GM20000 (cell line): ENCODE data around the gene L3MBTL1.
A peak's percentile ranks its signal among the peaks of the same experiment; 100 is the strongest.

Experiments used
- DNase-seq: peaks from one replicate; pipeline ENCODE4 v3.0.0; 2012; ENCODE audit warnings: low spot score
- CTCF ChIP-seq: IDR thresholded peaks from 2 replicates; pipeline ENCODE4 v1.5.1; 2012; ENCODE audit warnings: mild to moderate bottlenecking, control low read depth; ENCODE audit errors: extremely low read depth, missing control alignments

The L3MBTL1 gene

GRCh38 chr20:43571310-43571709 is 63.8 kb downstream of the L3MBTL1 start:
- TF ChIP-seq CTCF: peak; percentile 18
- no peak for DNase-seq

DNA sequence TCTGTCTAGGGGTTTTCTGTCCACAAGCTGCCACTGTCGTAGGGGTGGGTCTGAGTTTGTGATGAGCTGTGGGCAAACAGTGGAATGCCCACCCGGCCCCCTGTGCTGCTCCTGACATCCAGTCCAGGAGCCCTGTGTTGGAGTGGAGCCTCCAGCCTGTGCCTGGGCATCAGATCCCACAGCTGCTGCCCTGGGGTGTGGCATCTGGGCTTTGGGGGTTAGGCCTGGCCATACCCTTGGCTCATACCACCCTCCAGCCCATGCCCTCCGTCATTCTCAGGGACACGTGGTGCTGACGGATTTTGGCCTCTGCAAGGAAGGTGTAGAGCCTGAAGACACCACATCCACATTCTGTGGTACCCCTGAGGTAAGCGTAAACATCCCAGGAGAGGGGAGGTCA is 64.3 kb downstream of the L3MBTL1 start:
- no peak for TF ChIP-seq CTCF
- DNase-seq: no peak

DNA sequence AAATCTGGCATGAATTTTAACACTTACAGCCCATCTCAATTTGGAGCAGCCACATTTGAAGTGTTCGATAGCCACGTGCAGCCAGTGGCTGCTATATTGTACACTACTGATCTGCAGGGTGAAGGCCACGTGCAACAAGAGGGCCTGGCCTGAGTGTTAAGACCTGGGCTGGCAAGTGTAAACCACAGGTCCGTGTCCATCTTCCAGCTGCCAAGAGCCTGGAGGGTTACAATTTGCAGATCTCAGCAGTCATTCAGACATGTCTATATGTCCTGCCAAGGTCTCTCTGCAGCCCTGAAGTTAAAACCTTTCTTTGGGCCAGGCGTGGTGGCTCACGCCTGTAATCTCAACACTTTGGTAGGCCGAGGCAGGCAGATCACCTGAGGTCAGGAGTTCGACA is 65.4 kb downstream of the L3MBTL1 start:
- no peak for DNase-seq
- TF ChIP-seq CTCF: no peak

- TF ChIP-seq CTCF: no peak
- DNase-seq: no peak
Measured at GRCh38 chr20:43576108-43576507, 68.6 kb downstream of the L3MBTL1 start.

DNA sequence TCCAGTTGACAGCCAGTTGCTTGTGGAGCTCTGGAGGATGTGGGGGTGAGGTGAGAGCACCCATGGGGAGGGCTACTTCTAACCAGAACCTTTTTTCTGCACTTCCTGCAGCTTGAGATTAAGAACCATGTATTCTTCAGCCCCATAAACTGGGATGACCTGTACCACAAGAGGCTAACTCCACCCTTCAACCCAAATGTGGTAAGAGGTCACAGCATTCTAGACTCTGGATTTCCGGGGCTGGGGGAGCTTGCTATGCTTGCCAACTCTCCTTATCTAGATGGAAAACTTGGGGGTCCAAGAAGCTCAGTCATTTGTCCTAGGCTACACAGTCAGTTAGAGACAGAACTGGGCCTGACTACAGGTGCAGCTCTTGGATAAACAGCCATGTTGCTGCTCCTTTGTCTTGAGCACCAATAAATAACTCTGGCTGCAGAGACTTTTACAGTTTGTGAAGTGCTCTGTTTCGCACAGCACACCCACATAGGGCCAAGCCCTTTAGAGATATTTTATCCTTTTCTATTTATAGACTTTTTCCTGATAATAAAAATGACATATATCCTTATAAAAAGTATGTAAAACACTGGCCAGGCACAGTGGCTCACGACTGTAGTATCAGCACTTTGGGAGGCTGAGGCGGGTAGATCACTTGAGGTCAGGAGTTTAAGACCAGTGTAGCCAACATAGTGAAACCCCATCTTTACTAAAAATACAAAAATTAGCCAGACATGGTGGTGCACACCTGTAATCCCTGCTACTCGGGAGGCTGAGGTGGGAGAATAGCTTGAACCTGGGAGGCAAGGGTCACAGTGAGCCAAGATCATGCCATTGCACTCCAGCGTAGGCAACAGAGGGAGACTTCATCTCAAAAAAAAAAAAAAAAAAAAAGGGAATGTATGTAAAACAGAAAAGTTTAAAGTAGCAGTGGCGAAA is 72.6 kb downstream of the L3MBTL1 start:
- no peak for TF ChIP-seq CTCF
- DNase-seq: no peak

GRCh38 chr20:43583133-43583864 is 75.8 kb downstream of the L3MBTL1 start:
- DNase-seq: no peak
- no peak for TF ChIP-seq CTCF

DNA sequence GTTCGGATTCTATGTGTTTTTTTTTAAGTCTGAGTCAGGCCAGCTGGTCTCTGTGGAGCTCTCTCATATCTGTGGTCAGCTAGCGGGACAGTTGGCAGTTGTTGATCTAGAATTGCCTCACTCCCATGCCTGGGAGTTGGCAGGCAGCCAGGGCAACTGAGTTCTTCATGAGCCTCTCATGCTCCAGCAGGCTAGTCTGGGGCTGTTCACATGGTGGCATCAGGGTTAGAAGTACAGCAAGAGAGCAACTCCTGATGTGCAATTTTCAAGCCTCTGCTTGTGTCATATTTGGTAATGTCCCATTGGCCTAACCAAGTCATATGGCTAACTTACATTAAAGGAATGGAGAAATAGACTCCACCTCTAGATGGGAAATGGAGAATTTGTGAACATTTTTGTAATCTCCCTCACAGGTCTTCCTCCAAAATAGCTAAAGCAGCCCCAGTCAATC is 76.5 kb downstream of the L3MBTL1 start:
- no peak for DNase-seq
- TF ChIP-seq CTCF: no peak
